Stimulated activated CD4-positive, alpha-beta T cell treated with anti-CD3 and anti-CD28 coated beads, Interleukin-2, amount 100 ng/mL, for 48 hours (primary cell): ENCODE measurements around the gene CCDC187.

Experiments
- DNase-seq, 2 donors: peaks; one replicate each; pipeline ENCODE4 v3.0.0-alpha.2; 2020

Gene CCDC187

GRCh38 chr9:136202454-136203407 lies 101.2 kb downstream of the CCDC187 start:
- no peak for DNase-seq

GRCh38 chr9:136201609-136202453 lies 102.1 kb downstream of the CCDC187 start:
- DNase-seq, result no peak

- DNase-seq, result no peak
Measured at GRCh38 chr9:136201174-136201573, 102.7 kb downstream of the CCDC187 start.

- no peak for DNase-seq
Measured at GRCh38 chr9:136200424-136200823, 103.5 kb downstream of the CCDC187 start.
